Measurements from ENCODE around the gene CAPN2. TPM values are rescaled to one million over a fixed set of nuclear protein-coding genes. Genes with fewer than 3 reads are reported as not detected.

Gene CAPN2
- total and polyA plus RNA-seq, 2 experiments from 2014 or later = 8.4 to 17.8 TPM

DNA sequence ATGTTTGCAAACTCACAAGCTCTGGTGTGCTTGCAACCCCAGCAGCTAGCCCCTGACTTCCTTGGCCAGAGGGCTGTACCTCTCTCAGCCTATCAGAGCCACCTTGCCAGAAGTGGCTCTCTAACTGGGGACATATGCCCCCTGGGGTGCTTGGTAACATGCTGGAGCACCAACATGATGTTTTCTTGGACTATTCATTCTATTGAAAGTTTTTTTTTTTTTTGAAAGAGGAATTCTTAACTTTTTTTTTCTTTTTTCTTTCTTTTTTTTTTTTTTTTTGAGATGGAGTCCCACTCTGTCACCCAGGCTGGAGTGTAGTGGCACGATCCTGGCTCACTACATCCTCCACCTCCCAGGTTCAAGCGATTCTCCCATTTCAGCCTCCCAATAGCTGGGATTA, 32.2 kb upstream of the CAPN2 start:
- peaks cover 13% of the 10 kb centered on the region for H3K9me3 Mint-ChIP-seq
- no peak for DNase-seq (ENCODE audit: low spot score)
- no peak overlapping the region for H3K27ac Mint-ChIP-seq
- H3K36me3 Mint-ChIP-seq (ENCODE audit: low read depth) = peaks cover 2% of the 10 kb centered on the region
- no peaks in the 10 kb centered on the region for H3K79me2 ChIP-seq (replicated peaks; ENCODE audit: insufficient read depth)
- H2AFZ ChIP-seq = no peak overlapping the region
- peaks cover 12% of the 10 kb centered on the region for H3K27me3 Mint-ChIP-seq (ENCODE audit: insufficient read depth, low read depth, poor library complexity)
- no peak overlapping the region for H3K4me3 ChIP-seq
- no peak for TF ChIP-seq JUNB (IDR thresholded peaks at IDR 0.05; ENCODE audit: unreplicated experiment)
- TF ChIP-seq, protein P1, sequence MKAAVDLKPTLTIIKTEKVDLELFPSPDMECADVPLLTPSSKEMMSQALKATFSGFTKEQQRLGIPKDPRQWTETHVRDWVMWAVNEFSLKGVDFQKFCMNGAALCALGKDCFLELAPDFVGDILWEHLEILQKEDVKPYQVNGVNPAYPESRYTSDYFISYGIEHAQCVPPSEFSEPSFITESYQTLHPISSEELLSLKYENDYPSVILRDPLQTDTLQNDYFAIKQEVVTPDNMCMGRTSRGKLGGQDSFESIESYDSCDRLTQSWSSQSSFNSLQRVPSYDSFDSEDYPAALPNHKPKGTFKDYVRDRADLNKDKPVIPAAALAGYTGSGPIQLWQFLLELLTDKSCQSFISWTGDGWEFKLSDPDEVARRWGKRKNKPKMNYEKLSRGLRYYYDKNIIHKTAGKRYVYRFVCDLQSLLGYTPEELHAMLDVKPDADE (IDR thresholded peaks at IDR 0.05) = no peak
- TF ChIP-seq EZH2phosphoT487 (IDR thresholded peaks at IDR 0.05; ENCODE audit: unreplicated experiment) = no peak
- no peak for TF ChIP-seq EZH2 (IDR thresholded peaks at IDR 0.05; ENCODE audit: low read depth, unreplicated experiment)
- no peak overlapping the region for H3K27ac ChIP-seq (ENCODE audit: low read depth)
- no peak overlapping the region for H3K4me2 ChIP-seq
- no peaks in the 10 kb centered on the region for H3K36me3 ChIP-seq (ENCODE audit: insufficient read depth)
- no peaks in the 10 kb centered on the region for H4K20me1 ChIP-seq (replicated peaks; ENCODE audit: insufficient read depth)
- H3K4me1 Mint-ChIP-seq = peaks cover 2% of the 10 kb centered on the region; the same call in 1 of the 3 replicates
- no peak overlapping the region for H3K4me3 Mint-ChIP-seq
- H3K4me1 ChIP-seq (ENCODE audit: insufficient read depth) = no peaks in the 10 kb centered on the region
- ATAC-seq = no peak
- H3F3A ChIP-seq (replicated peaks; ENCODE audit: low read depth) = no peaks in the 10 kb centered on the region
- H3K9me2 ChIP-seq (ENCODE audit: insufficient read depth) = no peaks in the 10 kb centered on the region
- no peaks in the 10 kb centered on the region for H3K27me3 ChIP-seq (ENCODE audit: insufficient read depth)

- H3K36me3 ChIP-seq (ENCODE audit: insufficient read depth) = no peaks in the 10 kb centered on the region
- no peaks in the 10 kb centered on the region for H3F3A ChIP-seq (replicated peaks; ENCODE audit: low read depth)
- no peaks in the 10 kb centered on the region for H3K79me2 ChIP-seq (replicated peaks; ENCODE audit: insufficient read depth)
- no peak for TF ChIP-seq ZNF331 (CRISPR knock-in tag; IDR thresholded peaks at IDR 0.05; ENCODE audit: low read depth)
- no peak for TF ChIP-seq CREB1 (CRISPR knock-in tag; IDR thresholded peaks at IDR 0.05; ENCODE audit: low read depth)
- no peak for TF ChIP-seq STAT1 (IDR thresholded peaks at IDR 0.05; ENCODE audit: unreplicated experiment)
- TF ChIP-seq NANOG (IDR thresholded peaks at IDR 0.05; ENCODE audit: borderline replicate concordance) = no peak
- TF ChIP-seq, protein P1 (IDR thresholded peaks at IDR 0.05) = no peak
- no peak for TF ChIP-seq EZH2phosphoT487 (IDR thresholded peaks at IDR 0.05; ENCODE audit: unreplicated experiment)
- no peak for TF ChIP-seq EZH2 (IDR thresholded peaks at IDR 0.05; ENCODE audit: low read depth, unreplicated experiment)
- no peak for TF ChIP-seq ZNF462 (CRISPR knock-in tag; IDR thresholded peaks at IDR 0.05)
- no peak for TF ChIP-seq CTCF (conservative IDR thresholded peaks at IDR 0.05; ENCODE audit: low read depth in 2 of 2)
- no peak for TF ChIP-seq ZNF114 (CRISPR knock-in tag; IDR thresholded peaks at IDR 0.05)
- peaks cover 3% of the 10 kb centered on the region for H3K27me3 Mint-ChIP-seq (ENCODE audit: insufficient read depth, low read depth, poor library complexity)
- no peaks in the 10 kb centered on the region for H3K9me2 ChIP-seq (ENCODE audit: insufficient read depth)
- H2AFZ ChIP-seq = no peak overlapping the region
- DNase-seq (ENCODE audit: low spot score) (no peak), ATAC-seq (no peak)
- H3K27ac ChIP-seq (ENCODE audit: low read depth) = no peak overlapping the region
- H3K4me1 Mint-ChIP-seq = peaks cover 2% of the 10 kb centered on the region; the same call in 1 of the 3 replicates
- H3K27ac Mint-ChIP-seq = no peak overlapping the region
- H4K20me1 ChIP-seq (replicated peaks; ENCODE audit: insufficient read depth) = no peaks in the 10 kb centered on the region
- peaks cover 4% of the 10 kb centered on the region; the same call in 1 of the 3 replicates for H3K9me3 Mint-ChIP-seq
- H3K36me3 Mint-ChIP-seq (ENCODE audit: low read depth) = no peaks in the 10 kb centered on the region
- no peak overlapping the region for H3K4me2 ChIP-seq
- no peak overlapping the region for H3K4me3 Mint-ChIP-seq
- no peak overlapping the region for H3K4me3 ChIP-seq
- no peaks in the 10 kb centered on the region for H3K27me3 ChIP-seq (ENCODE audit: insufficient read depth)
- no peaks in the 10 kb centered on the region for H3K4me1 ChIP-seq (ENCODE audit: insufficient read depth)
These were observed 29.8 kb upstream of the CAPN2 start for GRCh38 chr1:223682502-223682901.
